GM12878 (cell line): Measurements from ENCODE around the gene IL1RAPL1. TPM values are rescaled to one million over a fixed set of nuclear protein-coding genes. Genes with fewer than 3 reads are reported as not detected.

ENCODE experiments used
- ATAC-seq: fragments of 200-7000 bp; cut with Tn5 transposase; 3 replicates; pipeline ENCODE4 v1.9.1; 2020; ENCODE audit warnings: mild to moderate bottlenecking, moderate library complexity
- BruUV-seq: library from RNA; stranded (reverse); fragments of 400-500 nt; replicated peaks from 2 replicates; lab custom pipeline; 2021; lab: Mats Ljungman, UMichigan
- CTCF ChIA-PET: fragments of 300-600 bp; sonication (Branson Sonifier 250); formaldehyde crosslinking; extraction: SDS; loops from one replicate; lab custom pipeline; 2021; ENCODE audit warnings: inconsistent platforms; lab: Yijun Ruan, JAX
- POLR2A ChIA-PET: fragments of 350-600 bp; formaldehyde crosslinking; extraction: SDS; loops from one replicate; lab custom pipeline; 2021; ENCODE audit warnings: inconsistent platforms; lab: Charles Lee
- RAD21 ChIA-PET: fragments of 300-600 bp; sonication (Branson Sonifier 250); formaldehyde crosslinking; loops from one replicate; lab custom pipeline; 2023; ENCODE audit warnings: antibody characterized with exemption; ENCODE audit not compliant: unreplicated experiment; lab: Charles Lee
- SMC1A ChIA-PET: fragments of 300-600 bp; sonication (Branson Sonifier 250); formaldehyde crosslinking; loops from one replicate; lab custom pipeline; 2023; ENCODE audit not compliant: unreplicated experiment, uncharacterized antibody; lab: Charles Lee
- DNase-seq: peaks from one replicate; pipeline ENCODE4 v3.0.0-alpha.2; 2011; ENCODE audit warnings: low read depth, low spot score
- FAIRE-seq: peaks from 3 replicates; lab custom pipeline; 2011; peaks lifted over from hg19 to GRCh38; lab: Jason Lieb, UNC
- H2AFZ ChIP-seq: 2 replicates; pipeline ENCODE4 v1.6.0; 2011; ENCODE audit warnings: low read depth, low read length, control low read depth; ENCODE audit not compliant: control insufficient read depth
- H3K27ac ChIP-seq: 2 replicates; pipeline ENCODE4 v1.5.1; 2011; ENCODE audit warnings: control low read depth; ENCODE audit not compliant: control insufficient read depth, insufficient read depth
- H3K27me3 ChIP-seq, 2 experiments: replicated peaks in 1 of 2; 2 replicates each; pipeline versions ENCODE4 v1.6.0 to v1.6.1; 2011; ENCODE audit warnings: low read length in 1 of 2; ENCODE audit not compliant: control insufficient read depth in 2 of 2, insufficient read depth in 2 of 2
- H3K36me3 ChIP-seq, 2 experiments: 2 replicates each; pipeline ENCODE4 v1.5.1; 2011; ENCODE audit warnings: low read length in 1 of 2; ENCODE audit not compliant: control insufficient read depth in 2 of 2, insufficient read depth in 2 of 2
- H3K4me1 ChIP-seq: 2 replicates; pipeline ENCODE4 v1.6.1; 2011; ENCODE audit warnings: mild to moderate bottlenecking, low read length, moderate library complexity, mixed read lengths; ENCODE audit not compliant: control insufficient read depth, insufficient read depth
- H3K4me2 ChIP-seq: 2 replicates; pipeline ENCODE4 v1.6.0; 2011; ENCODE audit warnings: control low read depth; ENCODE audit not compliant: control insufficient read depth, insufficient read depth
- H3K4me3 ChIP-seq: fragments of 200-600 bp; sonication (generic); 2 replicates; pipeline ENCODE4 v1.5.1; 2016
- H3K79me2 ChIP-seq: 2 replicates; pipeline ENCODE4 v1.6.0; 2011; ENCODE audit warnings: low read length; ENCODE audit not compliant: control insufficient read depth, insufficient read depth
- H3K9ac ChIP-seq: 2 replicates; pipeline ENCODE4 v1.8.0; 2011; ENCODE audit warnings: low read length, control low read depth, mixed read lengths; ENCODE audit not compliant: control insufficient read depth, insufficient read depth
- H3K9me3 ChIP-seq: replicated peaks from 3 replicates; pipeline ENCODE4 v1.5.1; 2011; ENCODE audit warnings: mild to moderate bottlenecking, low read length; ENCODE audit not compliant: control insufficient read depth, insufficient read depth
- H4K20me1 ChIP-seq: 2 replicates; pipeline ENCODE4 v1.6.0; 2011; ENCODE audit not compliant: control insufficient read depth, insufficient read depth
- BCLAF1 ChIP-seq: fragments of 450-650 bp; IDR thresholded peaks from 2 replicates; pipeline ENCODE4 v1.6.1; 2017; ENCODE audit warnings: antibody characterized with exemption, mild to moderate bottlenecking, moderate library complexity
- BHLHE40 ChIP-seq, 2 experiments: fragments of 450-650 bp in 1 of 2; IDR thresholded peaks; 2 replicates each; pipeline ENCODE4 v1.6.1; 2011 to 2017; ENCODE audit warnings: low read depth in 2 of 2, borderline replicate concordance in 1 of 2, improper control_type of control experiment in 1 of 2, low read length in 1 of 2, mild to moderate bottlenecking in 1 of 2
- ELK1 ChIP-seq: IDR thresholded peaks from 2 replicates; pipeline ENCODE4 v1.6.1; 2012; ENCODE audit warnings: low read depth, low read length, improper control_type of control experiment
- MTA2 ChIP-seq: fragments of 450-650 bp; IDR thresholded peaks from 2 replicates; pipeline ENCODE4 v1.6.1; 2016; ENCODE audit warnings: low read depth, mild to moderate bottlenecking, moderate library complexity
- MTA3 ChIP-seq: IDR thresholded peaks from 2 replicates; pipeline ENCODE4 v1.6.1; 2012; ENCODE audit warnings: low read length, inconsistent platforms, borderline replicate concordance
- MXI1 ChIP-seq: fragments of 150-350 bp; IDR thresholded peaks from 2 replicates; pipeline ENCODE4 v1.6.1; 2011; ENCODE audit warnings: low read depth, mild to moderate bottlenecking, inconsistent platforms, low read length, improper control_type of control experiment
- SMAD1 ChIP-seq: fragments of 450-650 bp; IDR thresholded peaks from 2 replicates; pipeline ENCODE4 v1.6.1; 2018; ENCODE audit warnings: mild to moderate bottlenecking, low read depth; ENCODE audit not compliant: partially characterized antibody
- WGBS: methylation state at CpG from one replicate; pipeline ENCODE4 v1.1.6; 2016; ENCODE audit warnings: low lambda C conversion rate; ENCODE audit not compliant: insufficient replicate concordance, insufficient coverage; ENCODE audit errors: missing lambda C conversion rate; 5-methylcytosine and 5-hydroxymethylcytosine counted together
- in situ Hi-C: fragments of 300-500 bp; cut with MboI; formaldehyde crosslinking; loops from 9 replicates; pipeline ENCODE4 v1.14.3; 2018; ENCODE audit warnings: mixed read lengths
- intact Hi-C: fragments of 100-400 bp; cut with micrococcal nuclease; formaldehyde crosslinking; loops from one replicate; pipeline ENCODE4 v1.14.2; 2022; ENCODE audit not compliant: unreplicated experiment
- polyA plus RNA-seq, 11 experiments: library from polyadenylated mRNA; depleted of rRNA in 4 of 11; unstranded in 6 of 11; stranded (reverse) in 5 of 11; fragments of >200 nt; fragmentation: Nextera tagmentation in 4 of 11; fragmentation: Illumina TruSeq in 1 of 11; extraction: Ambion mirVana in 4 of 11; extraction: Trizol in 1 of 11; gene quantifications; 1 replicate in 1 of 11; 2 replicates in 10 of 11; pipeline versions ENCODE4 v1.2.1 to v1.2.3, GENCODE V29; 2011 to 2016; ENCODE audit warnings: inconsistent platforms in 2 of 11, missing spikeins in 2 of 11, low read depth in 1 of 11
- total RNA-seq, 4 experiments: library from RNA; depleted of rRNA in 3 of 4; stranded (reverse); fragments of >200 nt in 3 of 4; fragmentation: Illumina TruSeq in 1 of 4; extraction: Trizol in 1 of 4; gene quantifications; 2 replicates each; pipeline versions ENCODE4 v1.2.1 to v1.2.3, GENCODE V29; 2013 to 2021

Gene IL1RAPL1
- total and polyA plus RNA-seq, 10 of the 15 experiments (the other 5 are each of a cell fraction or from before 2014, with no cell fraction given), result not detected

DNA sequence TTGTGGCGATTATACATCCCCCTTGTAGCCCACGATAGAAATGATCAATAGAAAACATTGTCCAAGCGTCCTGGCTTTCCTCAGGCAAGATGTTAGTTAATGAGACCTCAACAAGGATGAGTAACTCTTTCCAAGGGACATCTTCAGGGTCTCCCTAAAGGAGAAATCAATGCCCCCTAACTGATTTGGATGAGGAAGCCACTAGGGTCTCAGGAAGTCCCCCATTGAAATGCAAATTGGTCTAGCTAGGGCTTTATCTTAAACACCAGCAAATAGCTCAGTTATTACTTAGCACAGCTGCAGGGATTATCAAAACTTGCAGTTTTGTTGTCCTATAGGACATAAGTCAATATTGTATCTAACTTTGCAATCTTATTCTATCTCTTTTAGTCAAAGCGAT, 721.5 kb downstream of the IL1RAPL1 start:
- Histone ChIP-seq H4K20me1 (no peaks in the 10 kb centered on the region), H3K27ac (no peak overlapping the region)
- FAIRE-seq (no peak), DNase-seq (no peak)
- no TSS peak for BruUV-seq
- no peak for TF ChIP-seq MTA3
- no peak for TF ChIP-seq BHLHE40 (IDR thresholded peaks at IDR 0.05; ENCODE audit: borderline replicate concordance in 1 of 2, low read depth in 2 of 2, low read length in 1 of 2)
- no peak for TF ChIP-seq SMAD1
- TF ChIP-seq MTA2, result no peak
- no peak for TF ChIP-seq MXI1
- TF ChIP-seq ELK1, result no peak
- no peak for TF ChIP-seq BCLAF1
- TF ChIP-seq, all 136 proteins: peak for 0
- H3K4me3 ChIP-seq, result no peak overlapping the region
- no peaks in the 10 kb centered on the region for H3K36me3 ChIP-seq
- H3K9me3 ChIP-seq, result no peaks in the 10 kb centered on the region
- H2AFZ ChIP-seq, result no peak overlapping the region
- in situ Hi-C loops, result no loop called here
- no peaks in the 10 kb centered on the region for H3K79me2 ChIP-seq
- H3K4me2 ChIP-seq, result no peak overlapping the region
- no peaks in the 10 kb centered on the region for H3K27me3 ChIP-seq
- no peaks in the 10 kb centered on the region for H3K4me1 ChIP-seq
- ChIA-PET POLR2A (no interaction called here), SMC1A (no interaction called here), CTCF (no interaction called here), RAD21 (no interaction called here)
- WGBS, result under 1% methylated on average over 4 of the region's 4 CpGs
- no peak overlapping the region for H3K9ac ChIP-seq
- ATAC-seq, result no peak
- intact Hi-C loops, result no loop called here
